Eye (tissue), 1 donor: ENCODE measurements around the gene NAA50.
A peak's percentile ranks its signal among the peaks of the same experiment; 100 is the strongest.

Experiments used
- DNase-seq: peaks from one replicate; pipeline ENCODE4 v3.0.0-alpha.2; 2015

The NAA50 gene

GRCh38 chr3:113745756-113746547, at the start of gene NAA50:
Gene NAA50 (minus strand): TSS chr3:113746249. CDS start chr3:113745949, 300 bp downstream.
- DNase-seq: peak; percentile 98

- DNase-seq: no peak
These were observed 49.6 kb upstream of the NAA50 start for GRCh38 chr3:113795693-113796092.

- no peak for DNase-seq
These were observed 48.5 kb upstream of the NAA50 start for GRCh38 chr3:113794526-113794925.

- DNase-seq: no peak
These were observed 45.3 kb upstream of the NAA50 start for GRCh38 chr3:113791381-113791780.

- DNase-seq: peak; percentile 3
These were observed 37.9 kb upstream of the NAA50 start for GRCh38 chr3:113783980-113784379.

DNA sequence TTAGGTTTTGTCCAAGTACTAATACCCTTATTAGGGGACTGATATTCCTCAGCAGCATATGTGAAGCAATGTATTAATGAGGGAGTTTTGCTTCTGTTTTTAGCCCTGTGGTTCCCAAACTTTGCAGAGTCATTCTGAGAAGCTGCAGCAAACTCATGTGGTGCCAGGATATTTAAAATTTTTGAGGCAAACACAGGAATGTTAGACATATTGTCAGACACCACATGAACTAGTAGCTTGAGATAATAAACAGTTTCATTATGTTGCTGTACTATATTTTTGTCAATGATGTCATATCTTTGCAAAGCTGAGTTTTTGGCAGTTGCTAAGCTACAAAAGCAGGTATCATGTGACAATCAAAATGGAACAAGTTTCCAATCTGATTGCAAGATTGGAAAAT, 37.4 kb upstream of the NAA50 start:
- peak; percentile 42 for DNase-seq

GRCh38 chr3:113776564-113776963, 30.5 kb upstream of the NAA50 start:
- no peak for DNase-seq

DNA sequence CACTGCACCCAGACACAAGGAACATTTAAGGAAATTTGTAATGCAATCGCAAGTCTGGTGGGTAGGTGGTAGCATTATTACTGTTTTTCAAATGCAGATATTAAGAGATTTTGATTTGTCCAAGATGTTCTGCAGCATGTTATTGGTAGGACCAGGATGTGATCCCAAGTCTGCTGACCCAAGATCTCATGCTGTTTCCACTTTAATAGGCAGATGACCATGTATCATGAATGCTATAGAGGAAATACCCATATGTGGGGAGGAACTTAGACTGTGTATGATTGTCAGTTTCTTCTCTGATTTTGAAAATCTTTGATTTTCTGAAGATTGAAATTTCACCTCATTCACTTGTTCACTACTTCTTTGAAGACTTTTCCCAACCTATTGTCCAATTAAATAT, 29.5 kb upstream of the NAA50 start:
- DNase-seq: no peak

- DNase-seq: no peak
These were observed 27.3 kb upstream of the NAA50 start for GRCh38 chr3:113773381-113773780.

DNA sequence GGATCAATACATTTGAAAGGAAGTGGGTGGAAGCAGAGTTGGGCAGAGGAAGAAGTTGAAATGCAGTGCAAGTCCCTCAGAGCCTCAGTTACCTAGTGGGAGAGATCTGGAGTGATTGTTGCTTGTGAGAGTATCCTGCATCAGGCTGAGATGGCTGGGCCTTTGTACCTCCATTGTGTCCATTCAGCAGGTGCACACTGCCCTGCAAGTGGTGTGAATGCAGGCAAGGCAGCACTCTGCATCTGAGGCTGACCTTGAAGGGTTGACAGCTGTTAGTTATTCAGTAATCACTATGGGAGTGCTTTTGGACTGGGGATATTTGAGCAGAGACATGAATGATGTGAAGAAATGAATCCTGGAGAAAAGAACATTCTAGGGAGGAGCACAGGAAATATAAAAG, 25.9 kb upstream of the NAA50 start:
- no peak for DNase-seq

DNA sequence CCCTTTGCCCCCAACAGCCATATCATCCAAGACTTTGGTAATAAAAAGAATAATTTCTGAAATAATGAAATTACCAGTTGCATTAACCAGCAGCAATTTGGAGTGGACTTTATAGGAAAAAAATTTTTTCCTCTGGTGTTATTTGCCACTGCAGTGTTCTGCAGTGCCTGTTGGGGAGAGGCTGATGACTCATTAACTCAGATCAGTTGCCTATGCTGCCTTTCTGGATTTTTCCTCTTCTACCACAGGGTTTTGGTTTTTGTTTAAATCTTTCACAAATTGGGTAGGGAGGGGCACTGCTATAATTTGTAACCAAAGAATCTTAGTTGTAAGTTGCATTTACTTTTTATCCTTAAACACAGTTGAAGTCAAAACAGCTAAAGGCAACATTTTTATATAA, 23.5 kb upstream of the NAA50 start:
- DNase-seq: no peak

DNA sequence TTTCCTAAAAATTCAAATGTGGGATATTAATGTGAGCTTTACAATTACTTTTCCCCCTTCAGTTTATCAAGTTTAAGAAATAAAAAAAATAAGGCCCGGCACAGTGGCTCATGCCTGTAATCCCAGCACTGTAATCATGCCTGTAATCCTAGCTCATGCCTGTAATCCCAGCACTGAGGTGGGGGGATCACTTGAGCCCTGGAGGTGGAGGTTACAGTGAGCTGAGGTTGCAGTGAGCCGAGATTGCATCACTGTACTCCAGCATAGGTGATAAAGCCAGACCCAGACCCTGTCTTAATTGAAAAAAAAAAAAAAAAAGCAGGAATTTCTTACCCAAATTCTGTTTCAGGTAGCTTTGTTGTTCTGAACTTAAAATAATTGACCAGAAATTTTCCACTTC, 18.6 kb upstream of the NAA50 start:
- no peak for DNase-seq

DNA sequence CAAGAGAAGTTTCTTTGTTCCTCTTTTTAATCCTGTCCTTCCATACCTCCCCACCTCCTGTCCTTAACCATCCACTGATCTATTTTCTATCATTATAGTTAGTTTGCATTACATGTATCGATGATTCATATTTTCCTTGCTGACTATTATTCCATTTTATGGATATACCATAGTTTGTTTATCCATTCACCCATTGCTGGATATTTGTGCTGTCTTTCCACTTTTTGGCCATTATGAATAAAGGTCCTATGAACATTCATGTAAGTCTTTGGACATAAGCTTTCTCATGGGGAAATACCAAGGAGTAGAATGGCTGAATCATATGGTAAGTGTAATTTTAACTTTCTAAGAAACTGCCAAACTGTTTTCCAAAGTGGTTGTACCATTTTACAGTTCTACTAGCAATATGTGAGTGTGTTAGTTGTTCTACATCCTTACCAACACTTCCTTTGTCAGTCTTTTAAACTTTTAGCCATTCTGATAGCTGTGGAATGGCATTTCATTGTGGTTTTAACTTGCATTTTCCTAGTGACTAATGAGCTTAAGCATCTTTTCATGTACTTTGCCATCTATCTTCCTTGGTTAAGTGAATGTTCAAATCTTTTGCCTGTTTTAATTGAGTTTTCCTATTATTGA, 12.5 kb upstream of the NAA50 start:
- no peak for DNase-seq

DNA sequence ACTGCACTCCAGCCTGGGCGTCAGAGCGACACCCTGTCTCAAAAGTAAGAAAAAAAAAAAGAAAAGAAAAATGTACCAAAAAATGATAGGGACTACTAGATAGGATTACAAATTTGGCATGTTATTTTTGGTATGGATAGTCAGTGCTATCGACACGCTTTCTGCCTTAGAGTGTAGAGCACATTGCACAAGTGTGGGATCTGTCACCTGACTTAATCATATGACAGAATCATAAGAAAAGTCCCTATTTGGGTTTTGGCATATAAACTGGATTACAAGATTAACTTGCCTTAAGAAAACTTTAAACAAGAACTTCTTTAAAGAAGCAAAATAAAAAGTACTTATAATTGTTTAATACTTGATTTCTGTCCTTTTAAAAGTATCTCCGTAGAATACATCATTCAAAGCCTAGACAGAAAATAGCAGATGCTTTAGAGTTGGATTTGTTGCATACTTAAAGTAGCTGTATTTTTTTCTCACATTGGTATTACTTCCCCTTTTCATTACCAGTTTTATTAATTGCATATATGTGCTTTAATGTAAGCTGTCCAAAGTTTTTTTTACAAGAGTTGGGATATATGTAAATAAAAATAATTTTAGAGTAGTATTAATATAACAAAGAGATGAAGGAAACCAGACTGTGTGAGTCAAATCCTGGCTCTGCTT, 8.6 kb upstream of the NAA50 start:
- DNase-seq: no peak

DNA sequence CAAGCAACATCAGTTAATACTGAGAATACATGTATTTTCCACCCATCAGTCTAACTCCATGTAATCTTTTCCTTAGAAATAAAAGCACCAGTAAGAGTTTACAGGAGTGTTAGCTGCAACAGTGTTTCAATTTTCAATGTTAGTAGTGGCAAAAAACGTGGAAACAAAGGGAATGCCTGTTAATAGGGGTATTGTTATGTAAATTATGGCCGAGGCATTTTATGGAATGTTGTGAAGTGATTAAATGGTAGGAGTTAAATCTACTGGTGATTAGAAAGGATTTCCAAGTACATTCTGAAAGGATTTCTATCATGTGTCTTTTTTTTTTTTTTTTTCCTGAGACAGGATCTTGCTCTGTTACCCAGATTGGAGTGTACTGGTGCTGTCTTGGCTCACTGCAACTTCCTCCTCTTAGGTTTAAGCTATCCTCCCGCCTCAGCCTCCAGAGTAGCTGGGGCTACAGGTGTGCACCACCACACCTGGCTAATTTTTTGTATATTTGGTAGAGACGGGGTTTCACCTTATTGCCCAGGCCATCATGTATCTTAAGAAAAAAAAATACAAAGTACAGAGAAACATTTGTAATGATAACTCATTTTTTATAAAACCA, 7.4 kb upstream of the NAA50 start:
- DNase-seq: no peak

GRCh38 chr3:113751141-113751540, 5.1 kb upstream of the NAA50 start:
- no peak for DNase-seq

GRCh38 chr3:113747283-113748046, 1.4 kb upstream of the NAA50 start:
- DNase-seq: peak; percentile 72

GRCh38 chr3:113746548-113747282, 666 bp upstream of the NAA50 start, which contains the start of gene ATP6V1A:
Gene ATP6V1A (plus strand): TSS chr3:113747035. CDS start chr3:113778754, 31,719 bp downstream.
- peak; percentile 99 for DNase-seq

DNA sequence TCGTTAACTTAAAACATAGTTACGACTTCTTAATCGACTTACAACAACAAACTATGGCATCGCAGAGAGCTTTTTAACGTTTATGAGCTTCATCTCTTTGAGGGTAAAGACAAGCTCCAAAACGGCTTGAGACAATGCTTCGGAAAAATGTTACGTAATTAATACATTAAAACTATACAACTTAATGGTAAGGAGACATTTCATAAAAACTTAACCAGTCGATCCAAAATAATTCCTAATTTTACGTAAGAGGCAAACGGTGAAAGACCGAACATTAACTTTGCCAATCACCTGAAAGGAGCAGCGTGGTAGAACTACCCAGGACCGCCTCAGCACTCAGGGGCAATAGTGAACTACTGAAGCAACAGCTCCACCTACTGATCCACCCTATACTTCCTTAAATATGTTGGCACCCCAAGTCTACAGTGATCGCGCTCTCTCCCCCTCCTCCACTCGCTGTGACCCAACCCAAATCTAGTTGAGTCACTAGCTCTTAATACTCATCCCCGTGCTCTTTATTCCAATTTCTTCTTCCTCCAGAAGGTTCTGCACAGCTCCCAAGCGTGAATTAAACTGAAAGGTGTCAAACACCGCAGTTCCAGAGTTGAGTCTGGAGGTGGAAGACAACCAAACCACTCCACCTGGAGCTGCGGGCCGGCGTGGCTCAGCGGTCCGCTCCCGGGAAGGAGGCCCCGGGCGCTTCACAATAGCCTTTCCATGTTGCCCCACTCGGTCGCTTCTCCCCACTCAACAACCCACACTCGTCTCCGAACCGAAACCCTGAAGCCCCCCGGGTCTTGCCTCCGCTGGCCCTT, 901 bp downstream of the NAA50 start:
- peak; percentile 92 for DNase-seq

DNA sequence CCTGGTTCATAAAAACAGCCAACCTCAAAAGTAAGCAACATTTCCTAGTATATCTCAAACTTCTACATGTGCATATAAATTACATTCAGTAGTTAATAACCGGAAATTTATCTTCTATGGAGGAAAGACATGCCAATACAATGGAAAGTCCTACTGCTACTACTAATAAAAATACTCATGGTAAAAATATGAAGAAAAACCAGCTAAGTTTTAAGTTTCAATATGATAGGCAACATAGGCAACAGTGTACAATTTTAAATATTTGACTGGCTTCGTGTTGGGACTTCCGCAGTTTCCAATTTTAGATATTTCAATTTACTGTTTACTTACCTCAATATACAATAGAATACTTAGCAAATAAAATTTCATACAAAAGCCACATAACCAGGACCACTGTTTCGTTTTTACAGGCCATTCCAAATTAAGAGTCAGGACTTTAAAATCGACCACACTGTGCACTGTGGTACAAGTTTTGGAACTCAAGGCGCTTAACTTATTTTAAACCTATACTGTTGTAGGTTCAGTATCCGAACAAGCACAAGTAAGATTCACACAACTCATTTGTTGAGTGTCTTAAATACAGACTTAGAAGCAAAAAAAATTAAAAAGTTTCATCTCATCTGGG, 2.9 kb downstream of the NAA50 start:
- DNase-seq: no peak

GRCh38 chr3:113741620-113742019, 4.4 kb downstream of the NAA50 start:
- no peak for DNase-seq
